HepG2 (cell line): ENCODE measurements around the gene PSD4. TPM values are rescaled to one million over a fixed set of nuclear protein-coding genes. Genes with fewer than 3 reads are reported as not detected.

Experiments
- HMGXB4 ChIP-seq, 2 experiments: sonication (generic) in 1 of 2; formaldehyde crosslinking in 1 of 2; IDR thresholded peaks; 2 replicates each; pipeline versions ENCODE4 v1.4.0 to v1.6.1; 2018 to 2020; ENCODE audit warnings: missing genetic modification reagents in 2 of 2, borderline replicate concordance in 1 of 2, low read depth in 1 of 2, mild to moderate bottlenecking in 1 of 2, missing biosample characterization in 1 of 2
- MEIS2 ChIP-seq: sonication (generic); formaldehyde crosslinking; IDR thresholded peaks from 2 replicates; pipeline ENCODE4 v1.9.0; 2021; ENCODE audit warnings: mild to moderate bottlenecking, missing genetic modification reagents
- POGK ChIP-seq: sonication (generic); formaldehyde crosslinking; conservative IDR thresholded peaks from 2 replicates; pipeline ENCODE4 v1.8.0; 2022; ENCODE audit warnings: mild to moderate bottlenecking, moderate library complexity, missing genetic modification reagents
- REPIN1 ChIP-seq: sonication (generic); formaldehyde crosslinking; IDR thresholded peaks from 2 replicates; pipeline ENCODE4 v1.8.0; 2022; ENCODE audit warnings: missing genetic modification reagents, low read depth, mild to moderate bottlenecking, borderline replicate concordance
- RFX5 ChIP-seq: IDR thresholded peaks from 2 replicates; pipeline ENCODE4 v1.6.1; 2011; ENCODE audit warnings: low read depth, low read length, improper control_type of control experiment
- SAFB2 ChIP-seq: sonication (generic); formaldehyde crosslinking; IDR thresholded peaks from 2 replicates; pipeline ENCODE4 v1.5.1; 2020; ENCODE audit warnings: missing genetic modification reagents, low read depth, mild to moderate bottlenecking, borderline replicate concordance
- ZBTB8A ChIP-seq: sonication (generic); formaldehyde crosslinking; IDR thresholded peaks from 2 replicates; pipeline ENCODE4 v1.4.0; 2020; ENCODE audit warnings: mild to moderate bottlenecking, low read depth, missing genetic modification reagents, borderline replicate concordance
- ZNF552 ChIP-seq: sonication (generic); formaldehyde crosslinking; IDR thresholded peaks from 2 replicates; pipeline ENCODE4 v1.9.0; 2022; ENCODE audit warnings: missing genetic modification reagents, mild to moderate bottlenecking, borderline replicate concordance
- ZNF607 ChIP-seq: sonication (generic); formaldehyde crosslinking; IDR thresholded peaks from 2 replicates; pipeline ENCODE4 v1.5.1; 2020; ENCODE audit warnings: missing genetic modification reagents, mild to moderate bottlenecking, borderline replicate concordance
- ZNF883 ChIP-seq: sonication (generic); formaldehyde crosslinking; IDR thresholded peaks from 2 replicates; pipeline ENCODE4 v1.5.1; 2020; ENCODE audit warnings: mild to moderate bottlenecking, missing genetic modification reagents; ENCODE audit errors: not compliant biosample characterization
- polyA plus RNA-seq, 8 experiments: library from polyadenylated mRNA; depleted of rRNA in 3 of 8; stranded (reverse) in 7 of 8; unstranded in 1 of 8; fragments of >200 nt; fragmentation: Illumina TruSeq in 4 of 8; extraction: Trizol in 4 of 8; gene quantifications; 2 replicates each; pipeline versions ENCODE4 v1.2.1 to v1.2.3, GENCODE V29; 2011 to 2016; ENCODE audit warnings: low read depth in 4 of 8, missing spikeins in 1 of 8, mixed read lengths in 1 of 8; ENCODE audit not compliant: insufficient read depth in 1 of 8
- total RNA-seq, 5 experiments: library from RNA; depleted of rRNA; stranded (reverse); fragments of >200 nt; fragmentation: Illumina TruSeq; extraction: Trizol; gene quantifications; 2 replicates each; pipeline ENCODE4 v1.2.3, GENCODE V29; 2016; ENCODE audit warnings: low read depth in 1 of 5
- TF ChIP-seq, protein P1 (sequence below): sonication (generic); formaldehyde crosslinking; IDR thresholded peaks from 2 replicates; pipeline ENCODE4 v1.8.0; 2022; ENCODE audit warnings: missing genetic modification reagents, mild to moderate bottlenecking, moderate library complexity, borderline replicate concordance
- TF ChIP-seq, protein P2 (sequence below): sonication (generic); formaldehyde crosslinking; IDR thresholded peaks from 2 replicates; pipeline ENCODE4 v1.4.0; 2020; ENCODE audit warnings: low read depth, missing genetic modification reagents
- TF ChIP-seq, protein P3 (sequence below): sonication (generic); formaldehyde crosslinking; IDR thresholded peaks from 2 replicates; pipeline ENCODE4 v1.9.0; 2021; ENCODE audit warnings: missing genetic modification reagents, borderline replicate concordance

Gene PSD4
- total and polyA plus RNA-seq, 2 of the 13 experiments (the other 11 are each of a cell fraction or from before 2014, with no cell fraction given): 5.8 to 9.4 TPM

DNA sequence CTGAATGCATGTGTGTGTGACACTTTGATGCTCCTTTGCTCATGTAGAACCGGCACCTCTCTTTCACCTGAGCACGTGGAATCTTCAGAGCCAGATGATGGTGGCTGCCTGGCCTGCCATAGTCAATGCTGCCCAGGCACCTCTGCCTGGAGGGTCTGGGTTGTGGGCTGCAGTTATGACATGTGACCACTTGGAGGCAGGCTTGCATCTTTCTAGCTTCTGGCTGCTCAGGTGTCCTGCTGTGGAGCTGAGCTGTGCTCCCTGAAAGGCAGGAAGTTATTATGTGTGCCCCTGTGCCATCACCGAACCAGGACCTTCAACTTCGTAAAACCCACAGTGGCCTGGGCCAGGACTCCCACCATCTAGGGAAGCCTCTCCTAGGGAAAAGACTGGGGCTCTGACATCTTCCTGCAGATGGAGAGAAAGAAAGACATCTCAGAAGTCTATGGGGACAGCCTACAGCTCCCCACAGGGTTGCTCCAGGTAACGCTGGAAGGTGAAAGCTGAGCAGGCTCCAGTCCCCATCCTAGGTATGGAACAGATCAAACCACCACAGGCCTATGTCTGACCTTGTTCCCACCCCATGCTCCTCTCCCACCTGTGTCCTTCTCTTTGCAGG lies 30.2 kb downstream of the PSD4 start (continued):
- TF ChIP-seq POGK (CRISPR knock-in tag) (no peak), ZNF883 (CRISPR knock-in tag) (no peak), HMGXB4 (CRISPR knock-in tag; IDR thresholded peaks at IDR 0.05; ENCODE audit: borderline replicate concordance in 1 of 2, low read depth in 1 of 2) (peak; percentile 73 to 75; a peak in 3 of 4 replicates), RFX5 (no peak), REPIN1 (CRISPR knock-in tag) (no peak), SAFB2 (CRISPR knock-in tag) (no peak; the same call in 1 of the 2 replicates), ZNF552 (CRISPR knock-in tag) (no peak), ZNF607 (0 out of 2 replicates have a peak, but pooled peaks have one; percentile 42), ZBTB8A (no peak), MEIS2 (peak; percentile 54; the same call in 1 of the 2 replicates)
- TF ChIP-seq, protein P1, sequence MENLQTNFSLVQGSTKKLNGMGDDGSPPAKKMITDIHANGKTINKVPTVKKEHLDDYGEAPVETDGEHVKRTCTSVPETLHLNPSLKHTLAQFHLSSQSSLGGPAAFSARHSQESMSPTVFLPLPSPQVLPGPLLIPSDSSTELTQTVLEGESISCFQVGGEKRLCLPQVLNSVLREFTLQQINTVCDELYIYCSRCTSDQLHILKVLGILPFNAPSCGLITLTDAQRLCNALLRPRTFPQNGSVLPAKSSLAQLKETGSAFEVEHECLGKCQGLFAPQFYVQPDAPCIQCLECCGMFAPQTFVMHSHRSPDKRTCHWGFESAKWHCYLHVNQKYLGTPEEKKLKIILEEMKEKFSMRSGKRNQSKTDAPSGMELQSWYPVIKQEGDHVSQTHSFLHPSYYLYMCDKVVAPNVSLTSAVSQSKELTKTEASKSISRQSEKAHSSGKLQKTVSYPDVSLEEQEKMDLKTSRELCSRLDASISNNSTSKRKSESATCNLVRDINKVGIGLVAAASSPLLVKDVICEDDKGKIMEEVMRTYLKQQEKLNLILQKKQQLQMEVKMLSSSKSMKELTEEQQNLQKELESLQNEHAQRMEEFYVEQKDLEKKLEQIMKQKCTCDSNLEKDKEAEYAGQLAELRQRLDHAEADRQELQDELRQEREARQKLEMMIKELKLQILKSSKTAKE (CRISPR knock-in tag): no peak
- TF ChIP-seq, protein P2, sequence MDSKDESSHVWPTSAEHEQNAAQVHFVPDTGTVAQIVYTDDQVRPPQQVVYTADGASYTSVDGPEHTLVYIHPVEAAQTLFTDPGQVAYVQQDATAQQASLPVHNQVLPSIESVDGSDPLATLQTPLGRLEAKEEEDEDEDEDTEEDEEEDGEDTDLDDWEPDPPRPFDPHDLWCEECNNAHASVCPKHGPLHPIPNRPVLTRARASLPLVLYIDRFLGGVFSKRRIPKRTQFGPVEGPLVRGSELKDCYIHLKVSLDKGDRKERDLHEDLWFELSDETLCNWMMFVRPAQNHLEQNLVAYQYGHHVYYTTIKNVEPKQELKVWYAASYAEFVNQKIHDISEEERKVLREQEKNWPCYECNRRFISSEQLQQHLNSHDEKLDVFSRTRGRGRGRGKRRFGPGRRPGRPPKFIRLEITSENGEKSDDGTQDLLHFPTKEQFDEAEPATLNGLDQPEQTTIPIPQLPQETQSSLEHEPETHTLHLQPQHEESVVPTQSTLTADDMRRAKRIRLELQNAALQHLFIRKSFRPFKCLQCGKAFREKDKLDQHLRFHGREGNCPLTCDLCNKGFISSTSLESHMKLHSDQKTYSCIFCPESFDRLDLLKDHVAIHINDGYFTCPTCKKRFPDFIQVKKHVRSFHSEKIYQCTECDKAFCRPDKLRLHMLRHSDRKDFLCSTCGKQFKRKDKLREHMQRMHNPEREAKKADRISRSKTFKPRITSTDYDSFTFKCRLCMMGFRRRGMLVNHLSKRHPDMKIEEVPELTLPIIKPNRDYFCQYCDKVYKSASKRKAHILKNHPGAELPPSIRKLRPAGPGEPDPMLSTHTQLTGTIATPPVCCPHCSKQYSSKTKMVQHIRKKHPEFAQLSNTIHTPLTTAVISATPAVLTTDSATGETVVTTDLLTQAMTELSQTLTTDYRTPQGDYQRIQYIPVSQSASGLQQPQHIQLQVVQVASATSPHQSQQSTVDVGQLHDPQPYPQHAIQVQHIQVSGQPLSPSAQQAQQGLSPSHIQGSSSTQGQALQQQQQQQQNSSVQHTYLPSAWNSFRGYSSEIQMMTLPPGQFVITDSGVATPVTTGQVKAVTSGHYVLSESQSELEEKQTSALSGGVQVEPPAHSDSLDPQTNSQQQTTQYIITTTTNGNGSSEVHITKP (CRISPR knock-in tag): peak; percentile 47; the same call in 1 of the 2 replicates
- TF ChIP-seq, protein P3, sequence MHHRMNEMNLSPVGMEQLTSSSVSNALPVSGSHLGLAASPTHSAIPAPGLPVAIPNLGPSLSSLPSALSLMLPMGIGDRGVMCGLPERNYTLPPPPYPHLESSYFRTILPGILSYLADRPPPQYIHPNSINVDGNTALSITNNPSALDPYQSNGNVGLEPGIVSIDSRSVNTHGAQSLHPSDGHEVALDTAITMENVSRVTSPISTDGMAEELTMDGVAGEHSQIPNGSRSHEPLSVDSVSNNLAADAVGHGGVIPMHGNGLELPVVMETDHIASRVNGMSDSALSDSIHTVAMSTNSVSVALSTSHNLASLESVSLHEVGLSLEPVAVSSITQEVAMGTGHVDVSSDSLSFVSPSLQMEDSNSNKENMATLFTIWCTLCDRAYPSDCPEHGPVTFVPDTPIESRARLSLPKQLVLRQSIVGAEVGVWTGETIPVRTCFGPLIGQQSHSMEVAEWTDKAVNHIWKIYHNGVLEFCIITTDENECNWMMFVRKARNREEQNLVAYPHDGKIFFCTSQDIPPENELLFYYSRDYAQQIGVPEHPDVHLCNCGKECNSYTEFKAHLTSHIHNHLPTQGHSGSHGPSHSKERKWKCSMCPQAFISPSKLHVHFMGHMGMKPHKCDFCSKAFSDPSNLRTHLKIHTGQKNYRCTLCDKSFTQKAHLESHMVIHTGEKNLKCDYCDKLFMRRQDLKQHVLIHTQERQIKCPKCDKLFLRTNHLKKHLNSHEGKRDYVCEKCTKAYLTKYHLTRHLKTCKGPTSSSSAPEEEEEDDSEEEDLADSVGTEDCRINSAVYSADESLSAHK: no peak
